Gastrocnemius medialis (tissue), 4 donors: ENCODE measurements around the gene CXCR4. TPM values are rescaled to one million over a fixed set of nuclear protein-coding genes. Genes with fewer than 3 reads are reported as not detected.

Experiments used
- ATAC-seq, 2 donors: fragments of 150-250 bp; one replicate each; pipeline ENCODE4 v1.9.1; 2016
- DNase-seq, 2 donors: peaks; one replicate each; pipeline ENCODE4 v3.0.0-alpha.2; 2019
- H3K27ac ChIP-seq, 4 donors: fragments of 200-600 bp; sonication (generic); 1 replicate in 1 of 4; 2 replicates in 3 of 4; pipeline ENCODE4 v1.5.1; 2016 to 2018; ENCODE audit warnings: mild to moderate bottlenecking in 2 of 4, moderate library complexity in 1 of 4
- H3K27me3 ChIP-seq, 3 donors: fragments of 200-600 bp; sonication (generic) in 2 of 3; 1 replicate in 1 of 3; 2 replicates in 2 of 3; pipeline versions ENCODE4 v1.5.1 to v1.6.0; 2016 to 2019; ENCODE audit warnings: mild to moderate bottlenecking in 1 of 3, moderate library complexity in 1 of 3
- H3K36me3 ChIP-seq, 2 donors: fragments of 200-600 bp; sonication (generic) in 1 of 2; one replicate each; pipeline ENCODE4 v1.5.1; 2017 to 2018
- H3K4me1 ChIP-seq, 2 donors: fragments of 200-600 bp; sonication (generic) in 1 of 2; one replicate each; pipeline ENCODE4 v1.5.1; 2016 to 2017; ENCODE audit warnings: mild to moderate bottlenecking in 2 of 2
- H3K4me3 ChIP-seq, 4 donors: fragments of 200-600 bp; sonication (generic) in 3 of 4; 1 replicate in 1 of 4; 2 replicates in 3 of 4; pipeline ENCODE4 v1.5.1; 2016 to 2019; ENCODE audit warnings: mild to moderate bottlenecking in 2 of 4
- H3K9me3 ChIP-seq, 3 donors: fragments of 200-600 bp; sonication (generic) in 2 of 3; 1 replicate in 1 of 3; 2 replicates in 2 of 3; pipeline ENCODE4 v1.5.1; 2016 to 2019
- POLR2A ChIP-seq, 2 donors: fragments of 450-650 bp; IDR thresholded peaks; one replicate each; pipeline ENCODE4 v1.6.1; 2017; ENCODE audit warnings: antibody characterized with exemption in 2 of 2, mild to moderate bottlenecking in 2 of 2, moderate library complexity in 2 of 2
- in situ Hi-C, 4 donors: fragments of 200-750 bp; cut with MboI; loops; one replicate each; pipeline versions ENCODE4 v1.15.0 to v1.8.0; 2017; ENCODE audit warnings: low sequenced_read_pairs in 4 of 4
- intact Hi-C: fragments of 100-400 bp; cut with DNase I; formaldehyde crosslinking; loops from one replicate; pipeline ENCODE4 v1.15.1; 2023; ENCODE audit warnings: low total_unique reads
- total RNA-seq, 4 donors: library from RNA; depleted of rRNA; stranded (reverse); fragments of >200 nt; gene quantifications; one replicate each; pipeline versions ENCODE4 v1.1.0 to v1.2.3, GENCODE V29; 2016
- TF ChIP-seq, protein P1 (sequence below), 5 experiments: fragments of 450-650 bp in 3 of 5; fragments of 200-600 bp in 2 of 5; sonication (generic) in 2 of 5; IDR thresholded peaks in 4 of 5; conservative IDR thresholded peaks in 1 of 5; 1 replicate in 4 of 5; 2 replicates in 1 of 5; pipeline ENCODE4 v1.5.1; 2016 to 2019; ENCODE audit warnings: antibody characterized with exemption in 5 of 5, mild to moderate bottlenecking in 3 of 5, moderate library complexity in 3 of 5

The CXCR4 gene
- total RNA-seq, 4 donors from 2014 or later: 2.5 to 6.6 (median 4.0) TPM

DNA sequence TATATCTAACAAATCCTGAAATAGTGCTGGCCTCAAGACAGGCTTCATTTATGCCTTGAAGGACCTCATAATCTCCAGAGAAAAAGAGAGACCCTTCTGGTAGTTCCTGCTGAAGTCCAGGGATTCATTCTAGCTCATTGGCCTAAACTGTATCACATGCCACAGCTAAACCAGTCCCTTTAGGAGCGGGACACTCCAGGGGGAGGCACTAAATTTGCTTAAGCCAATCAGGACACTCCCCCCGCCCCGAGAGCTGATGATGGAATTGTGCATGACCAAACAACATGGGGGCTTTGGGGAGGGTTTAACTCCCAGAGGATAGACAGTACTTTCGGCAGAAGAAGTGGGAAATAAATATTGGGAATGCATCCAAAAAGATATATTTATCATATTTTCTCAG lies 36.4 kb upstream of the CXCR4 start:
- ATAC-seq (no peak), DNase-seq (no peak)
- intact Hi-C loops (no loop called here), in situ Hi-C loops (no loop called here)
- Histone ChIP-seq H3K27ac (no peak overlapping the region), H3K9me3 (no peaks in the 10 kb centered on the region), H3K27me3 (no peaks in the 10 kb centered on the region), H3K36me3 (no peaks in the 10 kb centered on the region), H3K4me1 (no peaks in the 10 kb centered on the region), H3K4me3 (no peak overlapping the region)
- TF ChIP-seq, protein P1, sequence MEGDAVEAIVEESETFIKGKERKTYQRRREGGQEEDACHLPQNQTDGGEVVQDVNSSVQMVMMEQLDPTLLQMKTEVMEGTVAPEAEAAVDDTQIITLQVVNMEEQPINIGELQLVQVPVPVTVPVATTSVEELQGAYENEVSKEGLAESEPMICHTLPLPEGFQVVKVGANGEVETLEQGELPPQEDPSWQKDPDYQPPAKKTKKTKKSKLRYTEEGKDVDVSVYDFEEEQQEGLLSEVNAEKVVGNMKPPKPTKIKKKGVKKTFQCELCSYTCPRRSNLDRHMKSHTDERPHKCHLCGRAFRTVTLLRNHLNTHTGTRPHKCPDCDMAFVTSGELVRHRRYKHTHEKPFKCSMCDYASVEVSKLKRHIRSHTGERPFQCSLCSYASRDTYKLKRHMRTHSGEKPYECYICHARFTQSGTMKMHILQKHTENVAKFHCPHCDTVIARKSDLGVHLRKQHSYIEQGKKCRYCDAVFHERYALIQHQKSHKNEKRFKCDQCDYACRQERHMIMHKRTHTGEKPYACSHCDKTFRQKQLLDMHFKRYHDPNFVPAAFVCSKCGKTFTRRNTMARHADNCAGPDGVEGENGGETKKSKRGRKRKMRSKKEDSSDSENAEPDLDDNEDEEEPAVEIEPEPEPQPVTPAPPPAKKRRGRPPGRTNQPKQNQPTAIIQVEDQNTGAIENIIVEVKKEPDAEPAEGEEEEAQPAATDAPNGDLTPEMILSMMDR (IDR thresholded peaks at IDR 0.05 in 4 of 5, conservative IDR thresholded peaks at IDR 0.05 in 1 of 5): no peak

DNA sequence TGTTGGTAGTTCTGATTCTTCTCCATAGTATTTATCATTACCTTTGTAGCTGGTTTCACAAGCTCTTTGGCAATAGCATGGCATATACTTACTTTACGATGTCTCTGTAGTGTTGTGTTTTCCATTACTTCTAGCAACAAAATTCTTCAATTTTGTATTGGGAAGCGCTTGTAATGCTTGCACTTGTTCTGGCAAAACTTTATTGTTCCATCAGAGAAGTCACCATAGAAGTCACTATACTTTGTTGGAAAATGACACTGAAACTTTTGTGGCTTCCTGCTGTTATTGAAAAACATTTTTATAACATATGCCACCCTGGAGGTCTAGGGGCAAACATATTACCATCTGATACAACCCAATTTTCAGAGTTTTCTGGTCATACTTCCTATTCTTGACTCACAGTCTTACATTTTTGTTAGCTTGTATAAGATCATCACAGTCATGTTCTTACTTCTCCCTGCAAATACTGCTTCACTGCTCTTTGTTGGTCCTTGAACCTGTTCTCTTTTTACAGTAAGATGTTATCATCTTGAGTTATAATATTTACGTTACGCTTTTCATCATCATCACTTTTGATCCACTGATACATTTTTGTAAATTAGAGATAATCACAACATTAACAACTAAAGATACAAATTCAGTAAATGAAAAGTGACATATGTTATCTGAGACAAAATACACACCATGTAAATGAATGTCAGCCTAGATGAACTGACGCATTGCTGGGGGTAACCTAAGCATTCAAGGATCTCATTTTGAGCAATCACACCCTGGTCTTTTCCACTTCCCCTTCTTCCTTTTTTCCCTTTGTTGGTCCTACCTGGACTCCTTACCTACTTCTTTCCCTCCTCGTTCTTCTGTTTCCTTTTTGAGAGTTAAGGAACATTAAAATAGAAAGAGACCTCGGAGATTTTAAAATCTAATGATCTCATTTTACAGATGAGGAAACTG lies 33.3 kb upstream of the CXCR4 start:
- H3K4me1 ChIP-seq: no peaks in the 10 kb centered on the region
- H3K27me3 ChIP-seq: no peaks in the 10 kb centered on the region
- DNase-seq (no peak), ATAC-seq (no peak)
- no peaks in the 10 kb centered on the region for H3K36me3 ChIP-seq
- H3K9me3 ChIP-seq: no peaks in the 10 kb centered on the region
- H3K27ac ChIP-seq: no peak overlapping the region
- no peak overlapping the region for H3K4me3 ChIP-seq
- intact Hi-C loops (no loop called here), in situ Hi-C loops (no loop called here)
- no peak for TF ChIP-seq POLR2A (IDR thresholded peaks at IDR 0.05)
- TF ChIP-seq, protein P1 (IDR thresholded peaks at IDR 0.05 in 4 of 5, conservative IDR thresholded peaks at IDR 0.05 in 1 of 5): no peak

DNA sequence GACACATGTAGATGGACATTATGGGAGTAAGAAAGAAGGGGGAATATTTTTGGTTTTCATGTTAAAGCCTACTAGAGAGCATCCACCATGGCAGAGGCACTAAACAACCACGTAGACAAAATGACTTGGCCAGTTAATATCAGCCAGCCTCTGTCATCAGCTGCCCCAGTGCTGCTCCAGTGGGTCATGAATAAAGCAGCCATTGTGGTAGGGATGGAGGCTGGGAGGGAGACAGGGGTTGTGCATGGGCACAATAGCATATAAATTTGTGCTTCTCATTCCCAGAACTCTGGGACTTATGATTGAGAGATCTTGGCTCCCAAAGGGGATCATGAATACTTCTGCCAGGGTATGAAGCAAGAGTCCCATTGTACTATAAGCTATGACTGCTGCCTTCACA lies 31.1 kb upstream of the CXCR4 start:
- in situ Hi-C loops: no loop called here
- ATAC-seq: no peak
- H3K36me3 ChIP-seq: no peaks in the 10 kb centered on the region
- no peak for DNase-seq
- intact Hi-C loops: no loop called here
- H3K4me1 ChIP-seq: no peaks in the 10 kb centered on the region
- no peak overlapping the region for H3K4me3 ChIP-seq
- H3K27me3 ChIP-seq: no peaks in the 10 kb centered on the region
- H3K9me3 ChIP-seq: no peaks in the 10 kb centered on the region
- no peak overlapping the region for H3K27ac ChIP-seq
- TF ChIP-seq POLR2A (IDR thresholded peaks at IDR 0.05): no peak
- TF ChIP-seq, protein P1 (IDR thresholded peaks at IDR 0.05 in 4 of 5, conservative IDR thresholded peaks at IDR 0.05 in 1 of 5): no peak

DNA sequence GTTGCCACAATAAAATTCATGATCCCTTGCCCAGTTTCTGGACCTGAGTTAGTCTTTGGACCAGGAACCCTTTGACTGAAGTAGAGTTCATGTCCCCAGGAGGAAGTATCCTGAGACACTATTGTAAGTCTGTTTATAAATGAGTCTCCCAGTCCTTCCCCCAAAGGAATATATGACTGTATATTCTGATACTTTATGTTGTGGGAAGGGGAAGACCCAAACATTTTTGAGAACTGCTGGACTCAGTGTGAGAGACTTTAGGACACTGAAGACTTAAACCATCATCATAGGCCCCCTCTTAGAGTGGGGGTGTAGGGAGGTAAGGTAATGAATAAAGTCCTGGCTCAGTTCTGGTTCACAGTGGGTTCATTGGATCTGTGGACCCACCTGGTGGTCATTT lies 28.6 kb upstream of the CXCR4 start:
- H3K4me3 ChIP-seq: no peak overlapping the region
- H3K36me3 ChIP-seq: no peaks in the 10 kb centered on the region
- ATAC-seq (no peak), DNase-seq (no peak)
- H3K27ac ChIP-seq: no peak overlapping the region
- TF ChIP-seq POLR2A (IDR thresholded peaks at IDR 0.05): no peak
- TF ChIP-seq, protein P1 (IDR thresholded peaks at IDR 0.05 in 4 of 5, conservative IDR thresholded peaks at IDR 0.05 in 1 of 5): no peak
- in situ Hi-C loops (no loop called here), intact Hi-C loops (no loop called here)
- no peaks in the 10 kb centered on the region for H3K9me3 ChIP-seq
- H3K27me3 ChIP-seq: no peaks in the 10 kb centered on the region
- no peaks in the 10 kb centered on the region for H3K4me1 ChIP-seq
